OCI-LY7 (cell line): Measurements from ENCODE around the gene TMOD3. TPM values are rescaled to one million over a fixed set of nuclear protein-coding genes. Genes with fewer than 3 reads are reported as not detected.

ENCODE experiments used
- BruUV-seq: library from RNA; stranded (reverse); fragments of 400-500 nt; replicated peaks from 2 replicates; lab custom pipeline; 2021; lab: Mats Ljungman, UMichigan
- CTCF ChIA-PET: fragments of 300-600 bp; sonication (Branson Sonifier 250); formaldehyde crosslinking; loops from one replicate; lab custom pipeline; 2022; ENCODE audit warnings: antibody characterized with exemption; ENCODE audit not compliant: unreplicated experiment; lab: Charles Lee
- POLR2A ChIA-PET: fragments of 300-600 bp; sonication (Branson Sonifier 250); formaldehyde crosslinking; loops from one replicate; lab custom pipeline; 2022; ENCODE audit warnings: antibody characterized with exemption; lab: Charles Lee
- DNase-seq: peaks from one replicate; pipeline ENCODE4 v3.0.0-alpha.2; 2015; ENCODE audit warnings: low spot score
- H2AFZ ChIP-seq: fragments of 200-600 bp; sonication (generic), shearing (Covaris generic); 2 replicates; pipeline ENCODE4 v1.6.1; 2014; ENCODE audit warnings: mild to moderate bottlenecking, antibody characterized with exemption, low read length, moderate library complexity
- H3K27ac ChIP-seq: fragments of 200-600 bp; sonication (generic); 2 replicates; pipeline ENCODE4 v1.5.1; 2014; ENCODE audit warnings: mixed run types, low read depth, mild to moderate bottlenecking, moderate library complexity, low read length, inconsistent platforms; ENCODE audit not compliant: poor library complexity, severe bottlenecking
- H3K36me3 ChIP-seq: fragments of 200-600 bp; sonication (generic); 2 replicates; pipeline ENCODE4 v1.6.1; 2014; ENCODE audit warnings: mild to moderate bottlenecking, antibody characterized with exemption, low read length, moderate library complexity, mixed read lengths; ENCODE audit not compliant: insufficient read depth
- H3K4me1 ChIP-seq: fragments of 200-600 bp; sonication (generic); 2 replicates; pipeline ENCODE4 v1.5.1; 2014; ENCODE audit warnings: mild to moderate bottlenecking, low read length; ENCODE audit not compliant: insufficient read depth, poor library complexity, severe bottlenecking
- H3K4me2 ChIP-seq: fragments of 200-600 bp; sonication (generic); 2 replicates; pipeline ENCODE4 v1.6.1; 2014; ENCODE audit warnings: mild to moderate bottlenecking, low read length
- H3K4me3 ChIP-seq: fragments of 200-600 bp; sonication (generic); 2 replicates; pipeline ENCODE4 v1.5.1; 2014; ENCODE audit warnings: mild to moderate bottlenecking, low read depth, low read length; ENCODE audit not compliant: poor library complexity, severe bottlenecking
- H3K79me2 ChIP-seq: fragments of 200-600 bp; sonication (generic); 2 replicates; pipeline ENCODE4 v1.6.1; 2016; ENCODE audit warnings: low read depth, mild to moderate bottlenecking, low read length, moderate library complexity, mixed read lengths; ENCODE audit not compliant: insufficient read depth
- H3K9me2 ChIP-seq: fragments of 200-600 bp; sonication (generic); 2 replicates; pipeline ENCODE4 v1.6.1; 2016; ENCODE audit warnings: mild to moderate bottlenecking, low read length, mixed read lengths; ENCODE audit not compliant: insufficient read depth
- H3K9me3 ChIP-seq: fragments of 200-600 bp; sonication (generic); 2 replicates; pipeline ENCODE4 v1.6.1; 2014; ENCODE audit warnings: mild to moderate bottlenecking, mixed run types, low read length, mixed read lengths
- H4K20me1 ChIP-seq: fragments of 200-600 bp; sonication (generic); 2 replicates; pipeline ENCODE4 v1.6.1; 2014; ENCODE audit warnings: mild to moderate bottlenecking, antibody characterized with exemption, low read length, moderate library complexity, mixed read lengths; ENCODE audit not compliant: insufficient read depth
- EZH2phosphoT487 ChIP-seq: fragments of 200-600 bp; sonication (generic); IDR thresholded peaks from 2 replicates; pipeline ENCODE4 v1.6.1; 2018; ENCODE audit warnings: low read depth, borderline replicate concordance, mild to moderate bottlenecking, mixed run types, antibody characterized with exemption, low read length, moderate library complexity, mixed read lengths
- intact Hi-C: fragments of 100-400 bp; cut with micrococcal nuclease; formaldehyde crosslinking; loops from one replicate; pipeline ENCODE4 v1.10.0; 2022; ENCODE audit not compliant: unreplicated experiment
- total RNA-seq, 2 experiments: library from RNA; depleted of rRNA in 1 of 2; stranded (reverse); fragments of >200 nt in 1 of 2; shearing (Covaris generic) in 1 of 2; gene quantifications; 2 replicates each; pipeline ENCODE4 v1.2.3, GENCODE V29; 2014 to 2022
- TF ChIP-seq, protein P1 (sequence below): fragments of 200-600 bp; sonication (generic); conservative IDR thresholded peaks from 2 replicates; pipeline ENCODE4 v1.5.1; 2014; ENCODE audit warnings: mild to moderate bottlenecking, antibody characterized with exemption, low read length, moderate library complexity, mixed read lengths

The TMOD3 gene
- total RNA-seq, 2 experiments from 2014 or later = 17.4 to 30.5 TPM

DNA sequence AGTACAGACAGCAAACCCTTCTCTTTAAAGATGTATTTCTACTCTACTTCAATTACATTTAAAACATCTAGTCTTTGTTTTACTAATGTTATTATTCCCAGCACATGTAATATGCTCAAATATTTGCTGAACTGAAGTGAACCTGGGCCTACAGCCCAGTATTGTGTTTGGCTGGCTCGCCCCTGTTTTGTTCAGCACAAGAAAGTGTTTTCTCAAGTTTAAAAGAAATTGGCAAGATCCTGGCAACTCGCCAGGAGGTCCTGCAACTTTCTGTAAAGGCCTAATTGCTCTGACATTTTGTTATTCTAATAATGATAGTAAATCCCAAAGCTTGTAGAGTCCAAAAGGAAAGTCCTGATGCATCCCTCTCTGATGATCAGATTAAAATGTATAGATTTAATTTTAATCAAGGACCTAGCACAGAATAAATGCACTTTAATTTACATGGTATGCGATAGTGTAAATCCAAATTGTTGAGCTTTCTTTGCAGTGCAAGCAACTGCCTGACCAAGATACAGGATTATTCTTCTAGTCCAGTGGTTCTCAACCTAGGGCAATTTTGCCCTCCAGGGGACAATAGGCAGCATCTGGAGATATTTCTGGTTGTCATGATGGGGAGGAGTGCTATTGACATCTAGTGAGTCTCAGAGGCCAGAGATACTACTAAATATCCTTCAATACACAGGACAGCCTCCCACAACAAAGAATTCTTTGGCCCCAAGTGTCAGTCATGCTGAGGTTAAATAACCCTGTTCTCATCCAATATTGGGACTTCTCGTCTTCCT, 35.7 kb upstream of the TMOD3 start:
- Histone ChIP-seq H2AFZ (no peak overlapping the region), H3K79me2 (no peaks in the 10 kb centered on the region), H3K4me2 (no peak overlapping the region), H3K9me2 (no peaks in the 10 kb centered on the region), H3K9me3 (no peaks in the 10 kb centered on the region), H3K4me1 (no peaks in the 10 kb centered on the region), H3K36me3 (no peaks in the 10 kb centered on the region), H3K27ac (no peak overlapping the region), H4K20me1 (no peaks in the 10 kb centered on the region), H3K4me3 (no peak overlapping the region)
- no peak for DNase-seq
- CTCF ChIA-PET = no interaction called here
- POLR2A ChIA-PET = interaction anchor here (0.7 to 1.1 kb wide), 2 partner anchors 11 to 183 kb away, joined by 3 read pairs; no protein-coding TSS in a partner anchor
- intact Hi-C loops = no loop called here
- no peak for TF ChIP-seq EZH2phosphoT487
- TF ChIP-seq, protein P1, sequence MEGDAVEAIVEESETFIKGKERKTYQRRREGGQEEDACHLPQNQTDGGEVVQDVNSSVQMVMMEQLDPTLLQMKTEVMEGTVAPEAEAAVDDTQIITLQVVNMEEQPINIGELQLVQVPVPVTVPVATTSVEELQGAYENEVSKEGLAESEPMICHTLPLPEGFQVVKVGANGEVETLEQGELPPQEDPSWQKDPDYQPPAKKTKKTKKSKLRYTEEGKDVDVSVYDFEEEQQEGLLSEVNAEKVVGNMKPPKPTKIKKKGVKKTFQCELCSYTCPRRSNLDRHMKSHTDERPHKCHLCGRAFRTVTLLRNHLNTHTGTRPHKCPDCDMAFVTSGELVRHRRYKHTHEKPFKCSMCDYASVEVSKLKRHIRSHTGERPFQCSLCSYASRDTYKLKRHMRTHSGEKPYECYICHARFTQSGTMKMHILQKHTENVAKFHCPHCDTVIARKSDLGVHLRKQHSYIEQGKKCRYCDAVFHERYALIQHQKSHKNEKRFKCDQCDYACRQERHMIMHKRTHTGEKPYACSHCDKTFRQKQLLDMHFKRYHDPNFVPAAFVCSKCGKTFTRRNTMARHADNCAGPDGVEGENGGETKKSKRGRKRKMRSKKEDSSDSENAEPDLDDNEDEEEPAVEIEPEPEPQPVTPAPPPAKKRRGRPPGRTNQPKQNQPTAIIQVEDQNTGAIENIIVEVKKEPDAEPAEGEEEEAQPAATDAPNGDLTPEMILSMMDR = no peak
- no TSS peak for BruUV-seq

DNA sequence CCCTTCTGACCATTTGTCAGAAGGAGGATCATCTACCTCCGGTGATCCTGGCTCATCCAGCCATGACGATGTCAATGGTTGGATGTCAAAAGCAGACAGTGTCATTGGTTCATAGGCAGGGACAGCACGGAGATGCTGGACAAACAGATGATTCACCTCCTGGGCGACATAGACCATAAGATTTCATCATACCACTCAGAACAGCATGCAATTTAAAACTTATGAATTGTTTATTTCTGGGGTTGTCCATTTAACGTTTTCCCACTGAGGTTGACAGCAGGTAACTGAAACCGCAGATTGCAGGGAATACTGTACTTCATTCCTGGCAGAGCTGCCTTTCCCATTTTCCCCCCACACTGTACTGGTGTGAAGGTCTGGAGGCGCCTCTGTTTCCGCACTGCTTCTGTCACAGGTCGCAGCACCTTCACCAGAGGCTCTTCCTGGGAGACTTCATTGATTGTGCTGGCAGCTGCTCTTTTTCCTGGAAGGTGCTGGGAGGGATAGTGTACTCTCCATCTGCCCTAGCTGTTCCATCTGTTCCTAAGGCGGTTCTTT, 32.5 kb upstream of the TMOD3 start:
- H3K27ac ChIP-seq = no peak overlapping the region
- POLR2A ChIA-PET = no interaction called here

More for the DNA sequence above, 32.5 kb upstream of the TMOD3 start:
- H3K4me2 ChIP-seq = no peak overlapping the region
- intact Hi-C loops = no loop called here
- no peaks in the 10 kb centered on the region for H3K36me3 ChIP-seq
- no peaks in the 10 kb centered on the region for H3K9me3 ChIP-seq
- CTCF ChIA-PET = interaction anchor here (0.5 to 0.9 kb wide), 2 partner anchors 17 to 20 kb away, joined by 3 read pairs; no protein-coding TSS in a partner anchor
- no TSS peak for BruUV-seq
- H3K4me1 ChIP-seq = no peaks in the 10 kb centered on the region
- H4K20me1 ChIP-seq = no peaks in the 10 kb centered on the region
- no peak overlapping the region for H3K4me3 ChIP-seq
- TF ChIP-seq, protein P1 = no peak
- no peak for DNase-seq
- H2AFZ ChIP-seq = no peak overlapping the region
- no peaks in the 10 kb centered on the region for H3K9me2 ChIP-seq
- no peaks in the 10 kb centered on the region for H3K79me2 ChIP-seq
